GM18508 (cell line): ENCODE results near the gene HECTD4.

Source experiments
- ATAC-seq: cut with Tn5 transposase; IDR thresholded peaks from one replicate; pipeline ENCODE4 v1.9.1; 2021; ENCODE audit warnings: moderate number of reproducible peaks; ENCODE audit not compliant: insufficient read depth, unreplicated experiment

The HECTD4 gene

DNA sequence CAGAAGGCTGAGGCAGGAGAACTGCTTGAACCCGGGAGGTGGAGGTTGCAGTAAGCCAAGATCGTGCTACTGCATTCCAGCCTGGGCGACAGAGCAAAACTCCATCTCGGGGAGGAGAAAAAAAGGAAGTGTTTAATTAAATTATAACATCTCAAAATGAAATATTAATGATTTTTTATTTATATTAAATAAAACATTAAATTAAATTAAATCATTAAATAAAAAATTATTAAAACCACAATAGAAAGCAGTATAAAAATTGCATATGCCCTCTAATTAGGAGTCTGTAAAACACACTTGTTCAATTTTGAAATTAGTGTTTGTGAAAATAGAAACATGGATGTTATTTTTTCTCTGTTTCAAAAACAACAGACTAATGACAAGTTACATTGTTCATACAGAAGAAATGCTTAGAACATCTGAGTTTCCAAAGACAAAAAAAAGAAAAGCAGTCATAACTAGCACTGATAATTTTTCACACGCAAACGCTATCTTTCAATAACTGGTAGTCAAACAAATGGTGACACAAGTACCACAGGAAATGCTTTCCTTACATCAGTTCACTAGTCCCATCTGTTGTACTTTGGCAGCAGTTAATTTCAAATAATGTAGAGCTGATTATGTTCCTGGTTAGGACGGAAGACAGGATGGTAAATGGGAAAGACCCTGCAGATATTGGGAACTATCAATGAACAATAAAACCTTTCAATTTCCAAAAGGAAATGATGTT lies 54.9 kb downstream of the HECTD4 start:
- ATAC-seq, result no peak

DNA sequence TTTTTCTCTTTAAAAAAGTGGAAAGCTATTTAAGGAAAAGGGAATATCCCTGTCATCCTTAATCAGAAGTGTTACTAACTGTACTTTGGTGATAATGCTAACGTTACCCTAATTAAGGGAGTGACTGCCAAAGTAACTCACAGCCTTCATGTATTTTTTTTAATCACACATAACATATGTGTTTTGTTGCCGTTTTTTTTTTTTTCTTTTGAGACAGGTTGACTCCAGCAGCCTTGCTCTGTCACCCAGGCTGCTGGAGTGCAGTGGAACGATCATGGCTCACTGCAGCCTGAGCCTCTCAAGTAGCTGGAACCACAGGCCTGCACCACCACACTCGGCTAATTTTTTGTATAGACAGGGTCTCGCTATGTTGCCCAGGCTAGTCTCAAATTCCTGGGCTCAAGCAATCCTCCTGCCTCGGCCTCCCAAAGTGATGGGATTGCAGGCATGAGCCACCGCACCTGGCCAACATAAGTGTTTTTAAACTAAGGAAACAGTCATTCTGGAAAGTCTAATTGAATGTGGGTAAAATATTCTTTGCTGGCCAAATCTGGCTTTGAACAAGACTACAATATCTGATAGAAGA lies 56.5 kb downstream of the HECTD4 start:
- ATAC-seq, result no peak

DNA sequence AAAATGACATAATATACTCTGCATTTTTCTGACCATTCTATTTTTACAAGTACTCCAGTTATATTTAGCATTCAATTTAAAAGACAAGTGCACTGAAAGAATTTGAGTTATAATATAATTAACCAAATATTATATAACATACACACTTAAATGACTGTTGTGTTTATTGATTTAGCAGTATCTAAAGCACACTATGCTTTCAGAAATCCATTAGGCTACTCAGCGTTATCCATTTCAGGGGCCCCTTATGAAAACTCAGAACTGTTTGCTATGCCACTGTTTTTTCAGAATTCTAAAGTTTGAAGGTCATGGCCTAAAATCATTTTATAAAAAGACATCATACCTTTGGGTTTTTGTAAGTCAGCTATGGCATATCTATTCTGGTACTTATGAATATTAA lies 57.1 kb downstream of the HECTD4 start:
- no peak for ATAC-seq

DNA sequence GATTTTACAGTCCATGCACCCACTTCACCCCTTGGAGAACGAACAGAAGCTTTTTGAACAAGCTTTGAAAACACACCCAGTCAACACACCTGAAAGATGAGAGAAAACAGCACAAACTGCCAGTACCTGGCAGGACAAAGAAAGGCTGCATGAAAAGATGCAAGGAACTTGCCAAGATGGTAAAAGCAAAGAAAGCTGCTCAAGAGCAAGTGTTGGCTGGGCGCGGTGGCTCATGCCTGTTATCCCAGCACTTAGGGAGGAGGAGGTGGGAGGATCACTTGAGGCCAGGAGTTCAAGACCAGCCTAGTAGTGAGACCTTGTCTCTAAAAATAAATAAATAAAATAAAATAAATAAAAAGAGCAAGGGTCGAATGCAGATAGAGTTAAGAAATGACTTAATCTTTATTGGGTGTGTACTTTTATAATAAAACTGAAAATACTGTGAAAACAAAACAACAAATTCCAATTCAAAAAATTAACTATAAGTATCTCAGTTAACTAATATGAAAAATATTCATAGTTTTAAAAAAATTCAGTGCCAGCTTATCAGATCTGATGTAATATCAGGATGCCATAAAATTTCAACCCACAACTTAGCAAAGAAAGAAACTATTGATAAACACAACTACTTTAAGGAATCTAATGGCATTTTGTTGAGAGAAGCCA lies 59.2 kb downstream of the HECTD4 start:
- ATAC-seq, result no peak

DNA sequence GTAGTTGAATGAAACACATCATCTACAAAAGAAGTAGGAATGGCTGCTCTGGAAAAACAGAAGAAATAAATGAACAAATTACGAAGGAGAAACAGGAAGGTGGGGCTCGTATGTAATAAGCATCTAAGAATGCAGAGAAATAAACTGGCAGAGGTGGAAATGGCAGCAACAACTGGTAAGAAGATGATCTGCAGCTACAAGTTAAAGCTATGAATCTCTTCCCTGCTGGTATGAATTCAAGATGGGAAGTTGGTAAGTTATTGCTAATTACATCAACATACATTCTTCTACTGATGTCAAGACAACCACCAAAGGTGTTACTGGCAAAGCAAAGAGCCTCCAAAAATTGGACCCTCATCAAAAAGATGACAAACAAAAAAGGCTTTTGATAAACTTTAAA lies 59.8 kb downstream of the HECTD4 start:
- no peak for ATAC-seq

DNA sequence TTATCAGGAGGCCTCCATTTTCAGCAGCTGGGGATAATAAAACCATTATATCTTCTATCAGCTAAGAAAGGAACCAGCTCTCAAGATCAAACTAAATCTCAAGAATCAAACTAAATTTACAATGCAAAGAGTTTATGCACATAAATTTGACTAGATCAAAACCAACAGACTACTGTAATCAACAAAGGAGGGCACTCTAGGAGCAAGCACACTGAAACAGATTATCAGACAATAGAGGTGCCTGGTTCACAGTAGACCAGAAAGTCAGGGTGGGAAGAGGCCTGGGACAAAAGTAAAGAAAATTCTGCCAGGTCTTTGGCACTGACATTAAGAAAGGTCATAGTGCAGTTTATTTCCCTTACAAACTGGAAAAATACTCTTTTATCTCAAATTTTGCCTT lies 61.0 kb downstream of the HECTD4 start:
- no peak for ATAC-seq

DNA sequence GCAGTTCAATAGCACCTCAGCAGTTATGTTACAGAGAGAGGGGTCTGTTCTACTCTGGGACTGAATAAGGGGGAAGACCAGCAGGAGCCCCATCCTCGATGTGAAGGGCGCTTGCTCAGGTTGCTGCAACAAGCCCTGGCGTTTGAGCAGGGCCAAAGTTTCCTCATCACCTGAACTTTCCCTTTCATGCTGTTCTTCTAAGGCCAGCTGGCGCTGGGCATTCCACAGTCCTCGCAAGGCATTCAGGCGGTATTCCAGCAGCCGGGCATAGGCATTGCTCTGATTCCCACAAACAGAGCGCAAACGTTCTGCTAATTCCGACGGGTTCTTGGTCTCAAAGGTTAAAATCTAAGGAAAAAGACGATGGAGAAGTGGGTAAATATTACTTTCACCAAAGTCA lies 62.8 kb downstream of the HECTD4 start:
- ATAC-seq, result no peak

DNA sequence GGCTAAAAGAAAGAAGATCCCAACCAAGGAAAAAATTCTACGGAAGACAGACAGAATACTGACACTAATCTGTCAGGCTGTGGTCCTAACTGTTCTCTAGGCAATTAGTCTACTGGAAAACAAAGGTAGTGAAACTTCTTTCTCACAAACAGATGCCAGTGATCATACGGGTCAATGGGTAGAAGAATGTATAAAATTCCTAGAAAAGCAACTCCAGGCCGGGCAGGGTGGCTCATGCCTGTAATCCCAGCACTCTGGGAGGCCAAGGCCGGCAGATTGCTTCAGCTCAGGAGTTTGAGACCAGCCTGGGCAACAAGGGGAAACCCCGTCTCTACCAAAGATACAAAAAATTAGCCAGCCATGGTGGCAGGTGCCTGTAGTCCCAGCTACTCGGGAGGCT lies 64.8 kb downstream of the HECTD4 start:
- ATAC-seq, result no peak

DNA sequence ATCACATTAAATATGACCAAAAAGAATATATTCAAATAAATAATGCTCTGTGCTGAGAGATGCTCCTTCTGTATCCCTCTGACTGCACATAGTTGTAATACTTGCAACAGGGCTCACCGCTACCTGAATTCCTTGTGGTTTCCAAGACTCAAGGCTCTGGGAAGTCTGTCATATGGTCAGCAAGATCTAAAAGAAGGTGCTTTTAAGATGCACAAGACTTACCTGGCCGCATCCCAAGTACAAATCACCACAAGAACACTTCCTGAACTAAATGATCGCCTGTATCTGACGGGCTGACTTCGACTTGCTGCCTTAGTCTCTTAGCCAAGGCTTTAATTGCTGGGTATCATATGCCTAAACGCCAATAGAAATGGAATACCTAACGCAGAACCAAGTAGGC lies 67.2 kb downstream of the HECTD4 start:
- ATAC-seq, result no peak

DNA sequence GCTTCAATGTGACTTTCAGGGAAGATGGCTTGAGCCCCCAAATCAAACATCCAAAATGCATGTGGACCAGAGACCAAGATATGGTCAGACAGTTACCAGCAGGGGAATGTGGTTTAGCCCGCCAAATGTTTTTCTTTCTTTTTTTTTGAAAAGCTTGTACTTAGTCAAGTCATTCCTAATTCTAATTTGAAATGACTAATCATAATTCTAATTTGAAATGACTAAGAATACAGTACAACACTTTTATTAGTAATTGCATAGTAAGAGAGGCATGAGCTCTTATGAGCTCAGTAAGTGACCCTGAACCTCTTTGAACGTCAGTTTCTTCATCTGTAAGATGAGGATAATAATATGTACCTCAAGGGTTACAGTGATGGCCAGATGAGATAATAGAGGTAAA lies 72.4 kb downstream of the HECTD4 start:
- ATAC-seq, result no peak

DNA sequence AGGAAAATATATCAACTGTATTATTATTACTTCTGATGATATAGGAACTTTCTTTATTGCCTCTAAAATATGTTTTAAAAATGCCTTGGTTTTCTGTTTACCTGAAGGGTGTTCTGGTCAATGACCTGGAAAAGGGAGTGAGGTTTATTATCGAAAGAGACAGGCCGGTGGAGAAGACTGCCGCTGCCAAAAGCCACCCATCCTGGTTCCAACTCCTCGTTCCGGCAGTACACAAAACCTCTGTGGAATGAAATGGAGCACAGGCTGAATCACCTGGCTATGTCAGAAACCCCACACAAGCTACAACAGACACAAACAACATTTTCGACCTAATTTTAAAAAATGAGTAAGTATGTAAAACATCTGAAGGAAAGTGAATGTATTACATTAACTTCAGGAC lies 73.6 kb downstream of the HECTD4 start:
- no peak for ATAC-seq

DNA sequence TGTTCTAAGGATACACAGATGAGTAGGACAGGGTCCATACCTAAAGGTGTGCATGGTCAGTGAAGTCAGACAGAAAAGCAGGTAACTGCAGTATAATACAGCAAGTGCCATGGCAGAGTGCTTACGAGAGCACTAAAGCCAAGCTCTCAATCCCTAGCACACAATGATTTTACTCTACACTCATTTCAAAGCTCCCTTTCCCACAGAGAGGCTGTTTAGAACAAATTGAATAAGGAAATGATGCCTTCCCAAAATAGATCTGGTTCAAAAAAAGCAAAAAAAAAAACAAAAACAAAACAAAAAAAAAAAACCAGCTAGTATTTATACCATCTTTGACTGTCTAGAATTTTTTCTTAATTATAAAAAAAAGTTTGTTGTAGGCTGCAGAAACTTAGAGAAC lies 74.1 kb downstream of the HECTD4 start:
- no peak for ATAC-seq

DNA sequence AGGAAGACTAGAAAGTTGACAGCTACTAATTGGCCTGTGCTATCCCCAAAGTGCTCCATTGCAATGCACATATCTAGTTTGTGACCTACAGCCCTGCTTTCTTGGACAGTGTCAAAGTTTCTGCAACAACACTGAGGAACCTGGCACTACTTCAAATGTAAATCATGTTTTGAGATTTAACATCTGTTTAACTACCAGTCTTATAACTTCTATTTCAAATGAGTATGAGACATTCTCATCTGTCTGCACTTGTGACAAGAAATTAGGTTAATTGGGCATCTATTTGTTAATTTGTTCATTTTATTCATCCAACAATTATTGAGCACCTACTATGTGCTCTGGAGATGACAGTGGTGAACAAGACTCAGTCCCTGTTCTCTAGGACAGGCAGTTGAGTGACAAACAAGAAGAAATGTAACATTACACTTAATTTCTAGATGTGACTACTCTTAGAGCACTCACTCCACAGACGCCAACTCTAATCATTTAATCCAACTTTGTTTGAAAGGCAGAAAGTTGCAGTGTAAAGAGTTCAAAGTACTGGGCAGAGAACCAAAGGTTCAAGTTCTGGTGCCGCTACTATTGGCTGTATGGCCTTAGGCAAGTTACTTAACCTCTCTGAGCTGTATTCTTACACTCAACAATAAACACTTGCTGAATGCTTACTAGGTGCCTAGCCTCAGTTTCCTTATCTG lies 74.8 kb downstream of the HECTD4 start:
- no peak for ATAC-seq

DNA sequence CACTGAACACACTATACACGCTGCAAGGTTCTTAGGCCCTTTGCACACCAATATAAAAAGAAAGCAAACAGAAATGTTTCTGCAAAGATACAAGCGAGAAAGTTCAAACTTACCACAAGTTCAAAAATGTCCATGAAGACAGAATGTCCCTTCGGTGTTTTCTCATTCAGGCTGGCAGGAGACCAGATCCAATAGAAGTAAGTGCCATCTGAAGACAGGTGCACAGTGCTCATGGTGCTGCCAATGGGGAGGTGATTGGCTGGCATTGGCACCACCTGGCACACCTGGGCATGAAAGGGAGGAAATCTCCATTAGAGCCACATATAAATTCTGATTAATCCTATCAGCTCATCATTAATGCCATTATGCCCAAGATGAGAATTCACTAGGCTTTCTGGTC lies 76.3 kb downstream of the HECTD4 start:
- ATAC-seq, result no peak

DNA sequence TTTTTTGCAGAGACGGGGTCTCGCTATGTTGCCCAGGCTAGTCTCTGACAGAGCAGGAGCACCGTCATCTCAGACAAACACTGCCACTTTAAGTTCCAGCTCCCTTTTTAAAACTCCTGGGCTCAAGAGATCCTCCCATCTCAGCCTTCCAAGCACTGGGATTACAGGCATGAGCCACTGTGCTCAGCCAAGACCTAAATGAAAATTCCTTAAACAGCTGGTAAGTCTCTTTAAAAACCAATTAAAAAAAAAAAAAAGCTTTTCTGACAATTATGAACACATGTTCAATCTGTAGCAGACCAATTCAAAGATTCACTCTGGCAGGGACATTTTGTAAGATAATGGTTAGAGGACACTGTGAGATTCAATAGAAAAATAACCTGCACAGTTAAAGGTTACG lies 77.8 kb downstream of the HECTD4 start:
- ATAC-seq, result no peak

DNA sequence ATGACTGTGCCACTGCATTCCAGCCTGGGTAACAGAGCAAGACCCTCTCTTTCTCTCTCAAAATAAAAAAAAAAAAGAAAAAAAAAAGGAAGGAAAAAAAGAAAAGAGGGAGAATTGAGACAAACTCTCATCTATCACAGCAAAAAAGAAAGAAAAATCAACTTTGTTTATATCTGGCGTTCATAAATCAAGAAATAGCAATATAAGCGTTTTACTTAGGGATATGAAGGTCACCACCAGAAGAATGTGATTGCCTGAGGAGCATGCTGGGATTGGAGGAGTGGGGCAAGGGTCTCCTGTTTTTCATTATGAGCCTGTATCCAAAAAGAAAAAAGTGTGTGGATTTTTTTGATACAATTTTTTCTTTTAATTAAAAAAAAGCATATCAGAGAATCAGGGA lies 78.4 kb downstream of the HECTD4 start:
- ATAC-seq, result no peak

DNA sequence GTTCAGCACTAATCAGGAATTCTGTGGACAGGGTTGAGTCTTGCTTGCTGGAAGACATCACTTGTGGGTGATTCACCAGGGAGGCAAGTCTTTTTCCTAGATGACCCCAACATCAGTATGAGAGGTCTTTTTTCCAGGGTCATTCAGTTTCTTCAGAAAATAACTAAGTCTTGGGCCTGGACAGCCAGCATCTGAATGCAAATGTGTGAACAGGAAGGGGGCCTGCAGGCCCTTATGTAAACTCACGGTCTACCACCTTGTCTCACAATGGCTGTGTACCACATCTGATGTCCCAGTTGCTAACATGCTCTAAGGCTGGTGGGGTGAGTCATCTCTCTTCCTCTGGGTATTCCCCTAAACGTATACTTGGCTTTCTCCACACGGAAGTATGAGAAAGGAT lies 79.2 kb downstream of the HECTD4 start:
- peak; percentile 90 for ATAC-seq

DNA sequence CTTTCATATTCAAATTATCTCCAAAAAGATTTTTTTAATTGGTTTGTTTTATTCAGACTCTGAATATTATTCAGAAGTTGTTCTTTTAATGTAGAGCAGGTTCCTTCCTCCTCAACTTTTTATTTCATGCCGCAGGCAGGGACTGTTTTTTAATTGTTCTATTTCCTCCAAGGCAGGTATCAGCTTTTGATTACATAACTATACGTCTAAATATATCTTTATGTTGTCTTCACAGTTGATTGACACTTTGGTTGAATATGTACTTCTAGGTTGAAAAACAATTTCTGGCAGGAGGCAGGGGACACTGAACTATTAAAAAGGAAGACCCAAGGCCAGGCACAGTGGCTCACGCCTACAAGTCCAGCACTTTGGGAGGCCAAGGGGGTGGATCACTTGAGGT lies 82.5 kb downstream of the HECTD4 start:
- ATAC-seq, result no peak

DNA sequence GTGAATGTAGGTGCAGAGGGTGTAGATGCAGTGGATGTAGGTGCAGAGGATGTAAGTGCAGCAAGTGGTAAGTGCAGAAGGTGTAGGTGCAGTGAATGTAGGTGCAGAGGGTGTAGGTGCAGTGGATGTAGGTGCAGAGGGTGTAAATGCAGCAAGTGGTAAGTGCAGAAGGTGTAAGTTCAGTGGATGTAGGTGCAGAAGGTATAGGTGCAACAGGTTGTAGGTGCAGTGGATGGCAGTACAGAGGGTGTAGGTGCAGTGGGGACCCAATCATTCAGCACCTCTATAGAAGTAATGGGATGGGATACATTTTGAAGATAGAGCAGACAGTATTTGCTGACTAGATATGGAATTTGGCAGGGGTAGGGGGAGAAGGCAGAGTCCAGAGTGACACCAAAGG lies 85.0 kb downstream of the HECTD4 start:
- no peak for ATAC-seq

DNA sequence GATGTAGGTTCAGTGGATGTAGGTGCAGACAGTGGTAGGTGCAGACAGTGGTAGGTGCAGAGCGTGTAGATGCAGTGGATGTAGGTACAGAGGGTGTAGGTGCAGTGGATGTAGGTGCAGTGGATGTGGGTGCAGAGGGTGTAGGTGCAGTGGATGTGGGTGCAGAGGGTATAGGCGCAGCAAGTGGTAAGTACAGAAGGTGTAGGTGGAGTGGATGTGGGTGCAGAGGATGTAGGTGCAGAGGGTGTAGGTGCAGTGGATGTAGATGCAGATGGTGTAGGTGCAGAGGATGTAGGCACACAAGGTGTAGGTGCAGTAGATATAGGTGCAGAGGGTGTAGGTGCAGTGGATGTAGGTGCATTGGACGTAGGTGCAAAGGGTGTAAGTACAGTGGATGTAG lies 86.0 kb downstream of the HECTD4 start:
- ATAC-seq, result no peak

DNA sequence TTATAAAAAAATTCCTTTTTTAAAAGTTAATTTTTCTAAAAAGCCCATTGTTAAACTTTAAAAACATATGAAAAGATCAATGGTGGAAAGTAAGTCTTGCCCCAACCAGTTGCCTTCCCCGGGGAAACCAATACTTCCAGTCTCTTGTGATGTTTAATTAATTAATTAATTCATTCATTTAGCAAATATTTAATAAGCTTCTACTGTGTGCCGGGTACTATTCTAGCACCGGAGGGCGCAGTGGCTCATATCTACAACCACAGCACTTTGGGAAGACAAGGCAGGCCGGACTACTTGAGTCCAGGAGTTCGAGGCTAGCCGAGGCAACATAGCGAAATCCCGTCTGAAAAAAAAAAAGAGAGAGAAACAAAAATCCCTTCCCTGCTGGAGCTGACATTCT lies 87.4 kb downstream of the HECTD4 start:
- ATAC-seq, result no peak
